ENCODE results near the gene SEC16A.

The SEC16A gene

DNA sequence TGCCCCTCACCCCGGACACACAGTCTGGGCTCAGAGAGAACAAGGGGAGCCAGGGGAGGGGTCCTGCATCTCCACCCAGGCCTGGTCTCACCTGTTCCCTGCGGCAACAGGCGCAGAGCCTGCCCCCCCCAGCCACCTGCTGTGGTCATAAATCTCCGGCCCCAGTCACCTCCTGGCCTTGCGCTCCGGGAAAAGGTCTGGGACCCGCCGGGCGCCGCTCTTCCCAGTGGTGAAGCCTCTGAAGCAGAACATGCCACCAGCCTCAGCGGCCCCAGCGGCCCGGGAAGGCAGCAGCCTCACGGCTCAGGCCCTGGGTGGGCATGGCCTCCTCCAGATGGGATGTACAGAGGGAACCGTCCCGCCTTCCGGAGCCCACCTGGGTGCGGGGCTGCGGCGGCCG lies 42.4 kb upstream of the SEC16A start:
- DNase-seq (ENCODE audit: low read depth), result no peak
- no peak for TF ChIP-seq CTCF (conservative IDR thresholded peaks at IDR 0.05; ENCODE audit: low read depth, low read length)
- no peak overlapping the region for H3K4me3 ChIP-seq (ENCODE audit: low read length)

GRCh38 chr9:136522314-136523237 lies 39.7 kb upstream of the SEC16A start:
- H3K4me3 ChIP-seq (ENCODE audit: low read length), result no peak overlapping the region
- no peak for DNase-seq (ENCODE audit: low read depth)
- no peak for TF ChIP-seq CTCF (conservative IDR thresholded peaks at IDR 0.05; ENCODE audit: low read depth, low read length)

DNA sequence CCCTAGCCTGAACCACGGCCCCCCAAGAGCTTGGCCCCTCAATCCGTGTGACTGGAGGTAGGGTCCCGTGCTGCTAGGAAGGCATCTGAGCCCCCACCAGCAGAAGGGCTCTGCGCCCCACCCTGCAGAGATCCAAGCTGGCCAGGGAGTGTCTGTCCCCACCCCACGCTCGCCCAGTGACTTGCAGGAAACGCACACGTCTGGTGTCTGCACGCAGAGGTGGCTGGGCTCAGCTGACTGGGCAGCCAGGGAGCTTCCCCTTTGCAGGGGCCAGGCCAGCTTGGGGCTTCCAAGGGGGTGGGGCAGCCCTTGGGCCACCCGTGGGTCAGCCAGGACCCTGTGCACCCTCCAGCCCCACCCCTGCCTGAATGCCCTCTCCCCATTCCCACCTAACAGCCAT lies 38.7 kb upstream of the SEC16A start:
- TF ChIP-seq CTCF (conservative IDR thresholded peaks at IDR 0.05; ENCODE audit: low read depth, low read length), result no peak
- no peak overlapping the region for H3K4me3 ChIP-seq (ENCODE audit: low read length)
- no peak for DNase-seq (ENCODE audit: low read depth)

DNA sequence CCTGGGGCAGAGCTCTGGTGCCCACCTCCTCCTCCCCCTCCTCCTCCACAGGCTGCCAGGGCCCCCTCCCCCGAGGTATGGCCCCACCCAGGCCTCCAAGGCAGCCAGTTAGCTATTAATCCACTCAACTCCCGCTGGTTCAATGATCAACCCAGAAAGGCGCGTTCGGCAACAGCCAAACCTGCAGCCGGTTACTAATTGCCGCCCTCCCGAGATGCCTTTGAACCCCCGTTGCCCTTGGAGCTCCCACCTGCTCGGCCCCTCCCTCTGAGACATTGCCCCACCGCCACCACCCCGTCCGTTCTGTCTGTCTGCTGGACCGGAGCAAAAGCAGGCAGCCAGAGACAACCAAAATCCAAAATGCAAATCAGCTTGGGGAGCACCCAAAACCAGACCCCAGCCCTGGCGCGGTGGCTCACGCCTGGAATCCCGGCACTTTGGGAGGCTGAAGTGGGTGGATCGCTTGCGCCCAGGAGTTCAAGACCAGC lies 37.3 kb upstream of the SEC16A start:
- DNase-seq (ENCODE audit: low read depth), result no peak
- no peak overlapping the region for H3K4me3 ChIP-seq (ENCODE audit: low read length)
- no peak for TF ChIP-seq CTCF (conservative IDR thresholded peaks at IDR 0.05; ENCODE audit: low read depth, low read length)

DNA sequence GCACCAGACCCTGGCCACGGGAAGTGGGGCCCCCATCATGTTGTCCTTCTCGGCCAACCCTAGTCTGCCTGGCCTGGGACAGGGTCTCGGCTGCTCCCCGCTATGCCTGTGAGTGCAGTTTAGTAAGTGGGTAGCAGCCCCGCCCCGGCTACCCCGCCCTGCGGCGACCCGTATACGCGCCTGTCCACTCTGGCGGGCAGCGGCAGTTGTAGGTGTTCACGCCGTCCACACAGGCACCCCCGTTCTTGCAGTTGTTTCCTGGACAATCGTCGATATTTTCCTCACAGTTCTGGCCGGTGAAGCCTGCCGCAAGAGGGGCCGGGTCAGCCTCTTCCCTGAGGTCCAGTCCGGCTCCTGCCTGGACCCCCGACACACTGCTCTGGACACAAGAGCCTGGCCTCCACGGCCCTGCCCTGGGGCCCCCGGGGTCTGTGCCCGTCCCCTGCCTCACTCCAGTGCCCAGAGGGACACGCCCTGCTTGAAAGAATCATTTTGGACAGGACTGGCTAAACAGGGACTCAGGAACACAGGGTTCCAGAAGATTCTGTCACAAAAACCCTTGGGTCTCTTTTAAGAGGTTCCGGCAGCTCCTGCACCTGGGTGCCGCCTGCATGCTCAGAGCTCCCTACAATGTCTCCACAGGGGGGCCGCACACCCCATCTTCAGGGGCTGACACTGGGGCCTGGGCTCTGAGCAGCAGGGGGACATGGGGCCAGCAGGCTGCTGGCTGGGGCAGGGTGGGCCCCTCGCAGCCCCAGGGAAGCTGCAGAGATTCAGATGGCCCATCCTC lies 36.6 kb upstream of the SEC16A start:
- H3K4me3 ChIP-seq (ENCODE audit: low read length), result no peak overlapping the region
- no peak for TF ChIP-seq CTCF (conservative IDR thresholded peaks at IDR 0.05; ENCODE audit: low read depth, low read length)

GRCh38 chr9:136518623-136519022 lies 35.8 kb upstream of the SEC16A start:
- no peak for DNase-seq (ENCODE audit: low read depth)
- H3K4me3 ChIP-seq (ENCODE audit: low read length), result no peak overlapping the region
- no peak for TF ChIP-seq CTCF (conservative IDR thresholded peaks at IDR 0.05; ENCODE audit: low read depth, low read length)

More for the DNA sequence above, 36.6 kb upstream of the SEC16A start:
- no peak for DNase-seq (ENCODE audit: low read depth)
